Hepatocyte (in vitro differentiated cells): ENCODE results near the gene EYA3.

Experiments used
- EZH2 ChIP-seq: fragments of 200-600 bp; sonication (generic); IDR thresholded peaks from 2 replicates; pipeline ENCODE4 v1.6.1; 2016; ENCODE audit warnings: antibody characterized with exemption, mild to moderate bottlenecking, borderline replicate concordance
- EZH2phosphoT487 ChIP-seq: fragments of 200-600 bp; sonication (generic); IDR thresholded peaks from one replicate; pipeline ENCODE4 v1.6.1; 2018; ENCODE audit warnings: antibody characterized with exemption, mild to moderate bottlenecking, low read depth, moderate library complexity; ENCODE audit not compliant: unreplicated experiment, severe bottlenecking
- TF ChIP-seq, protein P1 (sequence below): fragments of 200-600 bp; sonication (generic); IDR thresholded peaks from 2 replicates; pipeline ENCODE4 v1.5.1; 2016; ENCODE audit warnings: antibody characterized with exemption, mild to moderate bottlenecking; ENCODE audit not compliant: poor library complexity

- TF ChIP-seq EZH2 (no peak), EZH2phosphoT487 (no peak)
- TF ChIP-seq, protein P1, sequence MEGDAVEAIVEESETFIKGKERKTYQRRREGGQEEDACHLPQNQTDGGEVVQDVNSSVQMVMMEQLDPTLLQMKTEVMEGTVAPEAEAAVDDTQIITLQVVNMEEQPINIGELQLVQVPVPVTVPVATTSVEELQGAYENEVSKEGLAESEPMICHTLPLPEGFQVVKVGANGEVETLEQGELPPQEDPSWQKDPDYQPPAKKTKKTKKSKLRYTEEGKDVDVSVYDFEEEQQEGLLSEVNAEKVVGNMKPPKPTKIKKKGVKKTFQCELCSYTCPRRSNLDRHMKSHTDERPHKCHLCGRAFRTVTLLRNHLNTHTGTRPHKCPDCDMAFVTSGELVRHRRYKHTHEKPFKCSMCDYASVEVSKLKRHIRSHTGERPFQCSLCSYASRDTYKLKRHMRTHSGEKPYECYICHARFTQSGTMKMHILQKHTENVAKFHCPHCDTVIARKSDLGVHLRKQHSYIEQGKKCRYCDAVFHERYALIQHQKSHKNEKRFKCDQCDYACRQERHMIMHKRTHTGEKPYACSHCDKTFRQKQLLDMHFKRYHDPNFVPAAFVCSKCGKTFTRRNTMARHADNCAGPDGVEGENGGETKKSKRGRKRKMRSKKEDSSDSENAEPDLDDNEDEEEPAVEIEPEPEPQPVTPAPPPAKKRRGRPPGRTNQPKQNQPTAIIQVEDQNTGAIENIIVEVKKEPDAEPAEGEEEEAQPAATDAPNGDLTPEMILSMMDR = no peak
These were observed 41.7 kb downstream of the EYA3 start for GRCh38 chr1:28046716-28047115.
